ENCODE results near the gene BID.

DNA sequence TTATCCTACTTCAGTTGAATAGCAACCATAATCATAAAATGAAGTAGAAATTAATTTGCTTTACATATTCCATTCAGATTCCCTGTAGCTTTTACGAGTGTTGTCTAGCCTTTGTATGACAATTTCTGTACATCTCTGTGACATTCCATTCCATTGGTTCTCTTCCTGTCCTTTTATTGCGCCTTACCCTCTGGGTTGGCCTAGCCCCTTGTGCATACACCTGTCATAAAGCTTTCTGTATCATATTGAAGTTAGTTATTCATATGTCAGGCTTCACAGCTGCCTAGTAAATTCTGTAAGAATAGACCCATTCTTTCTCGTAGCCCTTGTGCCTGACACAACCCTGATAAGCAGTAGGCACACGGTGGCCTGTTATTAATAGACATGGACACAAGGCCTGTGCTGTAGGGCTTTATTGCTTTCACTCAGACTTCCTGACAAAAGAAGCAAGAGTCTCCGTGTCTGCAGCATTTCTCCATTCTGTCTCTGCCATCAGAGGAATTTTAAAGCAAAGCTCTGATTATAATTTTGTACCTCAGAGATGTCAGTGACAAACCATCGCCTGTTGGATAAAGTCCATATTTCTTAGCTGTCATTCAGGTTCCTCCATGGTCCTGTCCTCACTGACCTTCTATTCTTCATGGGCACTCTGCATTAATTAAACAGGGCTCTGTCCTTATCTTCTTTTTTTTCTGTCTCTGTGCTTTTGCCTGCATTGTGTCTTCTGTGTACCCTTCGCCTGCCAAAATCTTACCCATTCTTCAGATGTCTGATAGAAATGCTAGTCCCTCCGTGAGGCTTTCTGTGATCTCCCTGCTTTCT lies 49.4 kb downstream of the BID start:
- TF ChIP-seq CTCF (conservative IDR thresholded peaks at IDR 0.05; ENCODE audit: low read depth, low read length) (no peak), FOS (IDR thresholded peaks at IDR 0.05; ENCODE audit: low read depth, low read length) (no peak), RFX5 (IDR thresholded peaks at IDR 0.05; ENCODE audit: low read depth, low read length) (no peak), POLR2A (IDR thresholded peaks at IDR 0.05; ENCODE audit: low read depth, low read length) (no peak)
